Esophagus (tissue), 2 donors: ENCODE data around the gene RGS14. TPM values are rescaled to one million over a fixed set of nuclear protein-coding genes. Genes with fewer than 3 reads are reported as not detected.
"Not testable (repeated sequence)": the region's sequence is repeated elsewhere in the genome, so short reads cannot be mapped to it uniquely, and the experiment has no call there.

Experiments used
- H3K27ac ChIP-seq, 2 donors: one replicate each; pipeline ENCODE4 v1.5.1; 2013; ENCODE audit warnings: low read depth in 2 of 2, mild to moderate bottlenecking in 2 of 2, inconsistent platforms in 1 of 2, low read length in 1 of 2, moderate library complexity in 1 of 2
- H3K27me3 ChIP-seq, 2 donors: one replicate each; pipeline ENCODE4 v1.6.1; 2013; ENCODE audit warnings: low read length in 2 of 2, control low read depth in 1 of 2, mild to moderate bottlenecking in 1 of 2; ENCODE audit not compliant: insufficient read depth in 2 of 2, control insufficient read depth in 1 of 2
- H3K36me3 ChIP-seq, 2 donors: one replicate each; pipeline ENCODE4 v1.6.1; 2013; ENCODE audit warnings: low read length in 1 of 2; ENCODE audit not compliant: control insufficient read depth in 2 of 2, insufficient read depth in 2 of 2
- H3K4me1 ChIP-seq, 2 donors: one replicate each; pipeline ENCODE4 v1.6.1; 2013; ENCODE audit warnings: low read length in 1 of 2; ENCODE audit not compliant: control insufficient read depth in 2 of 2, insufficient read depth in 2 of 2
- H3K4me3 ChIP-seq, 2 donors: one replicate each; pipeline ENCODE4 v1.5.1; 2013; ENCODE audit warnings: low read length in 2 of 2, mild to moderate bottlenecking in 2 of 2, low read depth in 1 of 2, moderate library complexity in 1 of 2
- H3K9me3 ChIP-seq, 2 donors: one replicate each; pipeline ENCODE4 v1.6.1; 2013; ENCODE audit warnings: mild to moderate bottlenecking in 2 of 2, low read depth in 1 of 2, low read length in 1 of 2, moderate library complexity in 1 of 2; ENCODE audit not compliant: control insufficient read depth in 2 of 2, insufficient read depth in 1 of 2
- WGBS, 2 donors: extraction: QIAGEN DNeasy Blood & Tissue Kit; methylation state at CpG; one replicate each; pipeline ENCODE4 v1.1.7; 2013; 5-methylcytosine and 5-hydroxymethylcytosine counted together
- polyA plus RNA-seq, 2 donors: library from polyadenylated mRNA; stranded (reverse); fragments of 200-250 nt; gene quantifications; one replicate each; pipeline ENCODE4 v1.2.3, GENCODE V29; 2013
- donor health status: healthy with polysubstance abuse.
- donor health status: Bipolar disorder and iron deficiency.

RGS14 gene
- polyA plus RNA-seq, 2 donors = 49.7 to 74.5 TPM

- H3K36me3 ChIP-seq = no peaks in the 10 kb centered on the region
- 75 to 81% methylated on average over 3 of the region's 3 CpGs for WGBS, 2 donors
- no peaks in the 10 kb centered on the region for H3K27me3 ChIP-seq
- peaks cover 0 to 2% of the 10 kb centered on the region in 2 donors for H3K9me3 ChIP-seq
- no peak overlapping the region for H3K27ac ChIP-seq
- H3K4me1 ChIP-seq = peaks cover 2 to 24% of the 10 kb centered on the region in 2 donors
- H3K4me3 ChIP-seq = no peak overlapping the region
Observed at GRCh38 chr5:177354711-177355110, 3.0 kb upstream of the RGS14 start.

- no peak overlapping the region for H3K4me3 ChIP-seq
- no peaks in the 10 kb centered on the region for H3K27me3 ChIP-seq
- peaks cover 1 to 21% of the 10 kb centered on the region in 2 donors for H3K4me1 ChIP-seq
- H3K36me3 ChIP-seq = no peaks in the 10 kb centered on the region
- peaks cover 0 to 2% of the 10 kb centered on the region in 2 donors for H3K9me3 ChIP-seq
- WGBS, 2 donors = 86 to 89% methylated on average over 1 of the region's 1 CpG
- H3K27ac ChIP-seq = no peak overlapping the region
Observed at GRCh38 chr5:177355162-177355867, 2.4 kb upstream of the RGS14 start.

- Histone ChIP-seq H3K4me1 (peaks cover 0 to 19% of the 10 kb centered on the region in 2 donors), H3K27ac (no peak overlapping the region), H3K4me3 (no peak overlapping the region), H3K27me3 (no peaks in the 10 kb centered on the region), H3K9me3 (peaks cover 0 to 2% of the 10 kb centered on the region in 2 donors), H3K36me3 (no peaks in the 10 kb centered on the region)
- WGBS, 2 donors = 17 to 24% methylated on average over 1 of the region's 1 CpG
Observed at GRCh38 chr5:177355868-177356168, 1.9 kb upstream of the RGS14 start.

- no peak overlapping the region for H3K27ac ChIP-seq
- H3K27me3 ChIP-seq = no peaks in the 10 kb centered on the region
- no peaks in the 10 kb centered on the region for H3K36me3 ChIP-seq
- peaks cover 0 to 2% of the 10 kb centered on the region in 2 donors for H3K9me3 ChIP-seq
- 58 to 71% methylated on average over 3 of the region's 3 CpGs for WGBS, 2 donors
- peaks cover 0 to 17% of the 10 kb centered on the region in 2 donors for H3K4me1 ChIP-seq
- H3K4me3 ChIP-seq = no peak overlapping the region
Observed at GRCh38 chr5:177356746-177357145, 978 bp upstream of the RGS14 start.

- H3K36me3 ChIP-seq = no peaks in the 10 kb centered on the region
- H3K4me3 ChIP-seq = no peak overlapping the region
- H3K27ac ChIP-seq = no peak overlapping the region
- peaks cover 0 to 17% of the 10 kb centered on the region in 2 donors for H3K4me1 ChIP-seq
- H3K9me3 ChIP-seq = peaks cover 0 to 2% of the 10 kb centered on the region in 2 donors
- no peaks in the 10 kb centered on the region for H3K27me3 ChIP-seq
- 77 to 79% methylated on average over 5 of the region's 5 CpGs for WGBS, 2 donors
Observed at GRCh38 chr5:177357146-177357458, 622 bp upstream of the RGS14 start.

- 19 to 23% methylated on average over 5 of the region's 5 CpGs for WGBS, 2 donors
- peaks cover 0 to 2% of the 10 kb centered on the region in 2 donors for H3K9me3 ChIP-seq
- H3K27me3 ChIP-seq = no peaks in the 10 kb centered on the region
- no peaks in the 10 kb centered on the region for H3K36me3 ChIP-seq
- peak overlapping the region in 1 of 2 donors; percentile 42 for H3K27ac ChIP-seq
- peak overlapping the region; percentile 39 to 55 for H3K4me3 ChIP-seq
- peaks cover 0 to 18% of the 10 kb centered on the region in 2 donors for H3K4me1 ChIP-seq
Observed at GRCh38 chr5:177358370-177358819, 671 bp downstream of the RGS14 start.

- no peaks in the 10 kb centered on the region for H3K36me3 ChIP-seq
- peaks cover 0 to 2% of the 10 kb centered on the region in 2 donors for H3K9me3 ChIP-seq
- peaks cover 0 to 18% of the 10 kb centered on the region in 2 donors for H3K4me1 ChIP-seq
- no peaks in the 10 kb centered on the region for H3K27me3 ChIP-seq
- no peak overlapping the region for H3K27ac ChIP-seq
- WGBS, 2 donors = 85 to 90% methylated on average over 6 of the region's 6 CpGs
- H3K4me3 ChIP-seq = no peak overlapping the region
Observed at GRCh38 chr5:177359451-177359851, 1.7 kb downstream of the RGS14 start.

GRCh38 chr5:177359860-177360259 is 2.1 kb downstream of the RGS14 start:
- peaks cover 0 to 18% of the 10 kb centered on the region in 2 donors for H3K4me1 ChIP-seq

GRCh38 chr5:177360740-177361139 is 3.0 kb downstream of the RGS14 start:
- H3K36me3 ChIP-seq, H3K27me3 ChIP-seq, H3K9me3 ChIP-seq, H3K4me3 ChIP-seq, H3K27ac ChIP-seq: not testable (repeated sequence)
- 95 to 98% methylated on average over 7 of the region's 7 CpGs for WGBS, 2 donors
- H3K4me1 ChIP-seq = peaks cover 0 to 18% of the 10 kb centered on the region in 2 donors

More at GRCh38 chr5:177359860-177360259, 2.1 kb downstream of the RGS14 start:
- H3K36me3 ChIP-seq = no peaks in the 10 kb centered on the region
- peaks cover 0 to 2% of the 10 kb centered on the region in 2 donors for H3K9me3 ChIP-seq
- 84 to 93% methylated on average over 2 to 3 of the region's 3 CpGs for WGBS, 2 donors
- no peak overlapping the region for H3K27ac ChIP-seq
- no peak overlapping the region for H3K4me3 ChIP-seq
- no peaks in the 10 kb centered on the region for H3K27me3 ChIP-seq
